OCI-M2 (cell line): ENCODE measurements around the gene RABAC1.

Experiments used
- DNase-seq: peaks from one replicate; lab custom pipeline; 2025; ENCODE audit not compliant: unreplicated experiment; lab: John Stamatoyannopoulos, UW

The RABAC1 gene

DNA sequence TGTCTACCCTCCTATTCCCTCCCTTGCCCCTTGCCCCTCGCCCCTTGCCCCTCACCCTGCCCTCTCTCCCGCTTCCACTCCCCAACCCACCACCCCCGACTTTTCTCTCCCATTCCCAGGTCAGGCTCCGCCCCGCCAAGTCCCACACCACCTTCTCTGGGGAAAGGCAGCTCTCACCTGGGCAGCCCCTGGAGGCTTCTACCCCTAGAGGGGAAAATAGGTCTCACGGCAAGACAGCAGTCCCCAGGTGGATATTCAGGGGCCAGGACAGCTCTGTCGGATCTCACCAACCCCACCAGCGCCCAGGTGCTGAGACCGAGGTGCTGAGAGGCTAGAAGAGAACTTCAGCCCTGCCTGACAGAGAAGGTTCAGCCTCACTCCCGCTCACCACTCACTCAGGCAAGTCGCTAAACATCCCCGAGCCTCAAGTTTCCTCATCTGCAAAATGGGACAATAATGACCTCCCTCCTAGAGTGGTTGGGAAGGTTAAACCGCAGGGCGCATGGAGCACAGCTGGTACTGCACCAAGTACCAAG, 29.5 kb downstream of the RABAC1 start:
- no peak for DNase-seq

GRCh38 chr19:41928754-41929535, 30.2 kb downstream of the RABAC1 start:
- no peak for DNase-seq

DNA sequence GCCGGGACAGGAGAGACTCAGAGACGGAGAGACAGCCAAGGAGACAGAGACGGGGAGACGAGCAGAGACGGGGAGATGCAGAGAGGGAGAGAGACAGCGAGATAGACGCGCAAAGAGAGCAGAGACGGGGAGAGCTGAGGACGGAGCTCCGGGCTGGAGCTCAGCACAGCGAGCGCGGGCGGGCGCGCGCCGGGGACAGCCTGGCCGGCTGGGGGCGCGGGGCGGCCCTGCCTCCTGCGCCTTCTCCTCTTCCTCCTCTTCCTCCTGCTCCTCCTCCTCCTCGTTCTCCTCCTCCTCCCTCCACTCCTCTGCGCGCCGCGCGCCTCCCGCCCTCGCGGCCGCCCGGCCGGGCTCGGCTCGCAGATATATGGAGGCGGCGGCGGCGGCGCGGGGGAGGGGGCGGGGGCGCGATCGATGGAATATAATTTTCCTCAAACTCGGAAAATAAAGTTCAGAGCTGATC, 30.9 kb downstream of the RABAC1 start, which contains the start of gene ERFL:
ERFL (minus strand) TSS at position 229 of the 463 bp plus-strand sequence. CDS start 15,530 bp downstream, outside the sequence.
- DNase-seq: no peak

DNA sequence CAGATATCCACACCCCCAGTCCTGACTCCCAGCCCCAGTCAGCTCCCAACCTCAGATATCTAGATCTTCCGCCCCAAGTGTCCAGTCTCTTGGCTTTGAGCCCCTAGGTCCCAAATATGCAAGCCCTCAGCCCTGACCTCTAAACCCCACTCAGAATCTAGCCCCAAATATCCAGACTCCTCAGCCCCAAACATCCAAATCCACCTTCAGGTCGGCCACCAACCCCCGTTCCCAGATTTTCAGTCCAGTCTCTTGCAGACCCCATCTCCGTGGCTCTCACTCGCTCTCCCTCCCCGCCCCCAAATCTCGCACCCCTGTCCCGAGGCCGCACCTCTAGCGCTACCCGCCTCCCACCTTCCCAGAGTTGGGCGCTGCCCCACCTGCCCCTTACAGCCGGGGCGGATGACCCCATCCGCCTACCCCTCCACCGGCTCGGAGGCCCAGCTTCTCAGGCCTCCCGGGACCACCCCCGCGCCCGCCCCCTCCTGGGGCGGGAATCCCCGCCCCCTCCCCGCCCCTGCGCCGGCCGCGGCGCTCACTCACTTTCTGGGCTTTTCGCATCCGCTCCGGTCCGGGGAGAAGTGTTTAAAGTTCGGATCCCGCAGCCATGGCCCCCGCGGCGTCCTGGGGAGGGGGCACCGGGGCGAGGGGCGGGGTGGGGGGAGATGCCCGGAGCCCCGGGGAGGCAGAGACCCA, 31.5 kb downstream of the RABAC1 start:
- no peak for DNase-seq

DNA sequence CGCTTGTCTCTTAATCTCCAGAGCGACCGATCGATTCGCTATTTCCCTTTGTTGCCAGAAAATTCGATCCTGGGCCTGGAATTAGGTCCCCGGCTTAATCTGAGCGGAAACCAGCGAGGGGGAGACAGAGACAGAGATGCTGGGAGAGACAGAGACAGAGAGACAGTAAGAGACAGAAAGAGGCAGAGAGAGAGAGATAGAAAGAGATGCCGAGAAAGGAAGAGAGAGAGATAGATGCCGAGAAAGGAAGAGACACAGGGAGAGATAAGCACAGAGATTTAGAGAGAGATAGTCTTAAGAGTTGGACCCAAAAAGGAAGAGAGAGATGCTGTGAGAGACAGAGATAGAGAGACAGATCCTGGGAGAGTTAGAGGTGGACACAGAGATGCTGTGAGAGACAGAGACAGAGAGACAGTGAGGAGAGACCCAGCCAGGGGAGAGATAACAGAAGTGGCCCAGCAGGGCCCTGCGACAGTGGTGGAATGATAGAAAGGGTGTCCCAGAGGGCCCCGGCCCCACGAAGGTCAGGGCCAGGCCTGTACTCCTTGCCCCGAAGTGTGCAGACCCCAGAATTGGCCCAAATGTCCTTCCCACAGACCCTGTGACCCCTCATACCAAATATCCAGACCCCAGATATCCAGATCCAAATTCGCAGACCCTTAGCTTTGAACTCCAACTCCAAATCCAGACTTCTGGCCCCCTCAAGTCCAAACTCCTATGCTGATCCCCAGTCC, 32.2 kb downstream of the RABAC1 start:
- no peak for DNase-seq

- no peak for DNase-seq
These were observed 32.9 kb downstream of the RABAC1 start for GRCh38 chr19:41926028-41926762.

DNA sequence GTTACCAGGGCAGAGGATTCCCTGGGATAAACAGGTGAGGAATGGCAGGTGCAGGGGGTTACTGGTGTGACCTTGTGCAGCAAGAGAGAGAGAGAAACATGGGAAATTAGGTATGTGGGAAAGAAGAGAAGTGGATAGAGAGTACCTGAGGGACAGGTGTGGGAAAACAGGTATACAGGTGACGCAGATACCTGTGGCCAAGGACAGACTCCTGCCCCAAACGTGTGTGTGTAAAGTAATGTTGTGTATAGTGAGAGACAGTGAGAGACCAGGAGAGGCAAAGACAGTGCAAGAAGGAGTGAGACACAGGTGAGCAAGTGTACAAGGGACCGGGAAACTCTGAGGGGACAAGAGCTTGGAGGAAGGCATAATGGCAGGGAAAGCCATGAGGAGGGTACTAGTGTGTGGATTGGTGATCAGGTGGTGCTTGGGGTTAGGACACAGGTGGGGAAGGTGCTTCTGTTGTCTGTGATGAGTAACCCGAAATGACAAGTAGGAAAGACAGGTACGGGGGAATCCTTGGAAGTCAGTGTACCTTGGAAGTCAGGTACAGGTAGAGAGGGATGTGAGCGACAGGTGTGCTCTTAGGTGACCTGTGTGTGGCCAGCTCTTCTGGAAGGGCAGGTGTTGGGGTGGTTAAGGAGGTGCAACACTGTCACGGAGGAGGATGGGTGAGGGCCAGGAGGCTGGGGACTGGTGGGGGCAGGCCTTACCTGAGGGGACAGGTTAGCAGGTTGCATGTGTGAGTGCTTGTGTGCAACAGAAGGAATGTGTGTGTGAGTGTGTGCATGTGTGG, 33.7 kb downstream of the RABAC1 start:
- no peak for DNase-seq

DNA sequence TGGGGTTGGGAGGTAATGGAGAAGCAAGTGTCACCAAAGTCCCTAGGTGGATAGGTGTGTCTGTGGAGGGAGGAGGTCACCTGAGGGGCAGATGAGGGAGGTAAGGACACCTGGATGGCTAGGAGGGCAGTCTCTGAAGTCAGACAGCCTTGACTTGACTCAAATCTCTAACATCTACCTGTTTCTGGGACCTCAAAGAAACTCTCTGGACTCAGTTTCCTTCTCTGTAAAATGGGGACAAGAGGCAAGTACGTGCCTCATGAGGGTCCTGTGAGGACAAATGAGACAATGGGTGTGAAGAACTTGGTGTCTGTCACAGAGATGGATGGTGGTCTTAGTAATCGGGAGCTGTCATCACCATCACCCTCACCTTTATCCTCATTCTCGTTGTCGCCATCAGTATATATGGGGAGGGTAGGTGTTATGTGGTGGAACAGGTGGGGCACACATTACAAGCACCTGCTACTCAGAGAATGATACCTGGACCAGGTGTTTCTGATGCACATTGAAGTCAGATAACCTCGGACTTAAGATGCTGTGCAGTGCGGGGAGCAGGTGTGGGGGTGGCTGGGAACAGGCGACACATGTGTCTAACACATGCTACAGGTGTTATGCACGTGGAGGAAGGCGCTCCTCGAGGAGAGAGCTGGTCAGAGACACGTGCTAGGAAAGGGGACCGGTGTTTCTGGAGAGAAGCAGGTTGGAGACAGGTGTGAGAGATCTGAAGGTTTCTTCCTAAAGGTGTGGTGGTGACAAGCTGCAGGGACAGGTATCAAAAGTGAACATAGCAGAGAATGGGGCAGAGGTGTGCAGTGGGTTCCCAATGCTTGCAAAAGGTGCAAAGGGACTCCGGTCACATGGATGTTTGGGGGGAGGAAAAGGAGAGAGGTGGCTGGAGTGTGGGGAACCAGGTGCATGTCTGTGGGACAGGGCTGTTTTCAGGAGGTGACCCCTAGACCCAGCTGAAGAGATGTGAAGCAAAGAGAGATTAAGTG, 34.7 kb downstream of the RABAC1 start:
- no peak for DNase-seq

DNA sequence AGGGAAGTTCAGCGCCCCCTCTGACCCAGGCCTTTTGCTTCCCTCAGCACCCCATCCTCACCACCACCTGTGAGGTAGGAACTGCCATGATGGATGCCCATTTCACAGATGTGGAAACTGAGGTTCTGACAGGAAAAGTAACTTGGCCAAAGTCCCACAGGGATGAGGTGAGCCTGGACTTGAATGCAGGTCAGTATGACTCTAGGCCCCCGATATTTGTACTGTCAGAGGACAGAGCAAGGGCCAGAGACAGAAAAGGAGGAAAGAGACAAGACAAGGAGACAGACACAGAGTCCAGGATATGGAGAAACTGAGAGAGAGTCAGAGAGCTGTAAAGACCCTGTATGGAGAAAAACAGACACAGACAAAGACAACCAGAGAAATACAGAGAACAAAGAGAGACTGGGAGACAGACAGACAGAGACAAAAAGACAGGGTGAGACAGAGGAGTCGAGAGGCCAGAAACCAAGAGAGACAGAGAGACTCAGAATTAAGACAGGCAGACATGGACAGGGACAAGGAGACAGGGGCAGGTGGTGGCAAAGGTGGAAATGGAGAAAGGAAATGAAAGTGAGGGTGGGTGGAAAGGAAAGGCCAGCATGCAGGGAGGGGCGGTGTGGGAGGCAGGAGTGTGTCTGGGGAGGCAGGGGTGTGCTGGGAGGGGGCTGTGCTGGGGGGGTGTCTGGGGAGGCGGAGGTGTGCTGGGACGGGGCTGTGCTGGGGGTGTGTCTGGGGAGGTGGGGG, 35.9 kb downstream of the RABAC1 start:
- DNase-seq: no peak

- DNase-seq: no peak
These were observed 36.5 kb downstream of the RABAC1 start for GRCh38 chr19:41922585-41922984.

GRCh38 chr19:41921577-41922576, 37.2 kb downstream of the RABAC1 start:
- no peak for DNase-seq

DNA sequence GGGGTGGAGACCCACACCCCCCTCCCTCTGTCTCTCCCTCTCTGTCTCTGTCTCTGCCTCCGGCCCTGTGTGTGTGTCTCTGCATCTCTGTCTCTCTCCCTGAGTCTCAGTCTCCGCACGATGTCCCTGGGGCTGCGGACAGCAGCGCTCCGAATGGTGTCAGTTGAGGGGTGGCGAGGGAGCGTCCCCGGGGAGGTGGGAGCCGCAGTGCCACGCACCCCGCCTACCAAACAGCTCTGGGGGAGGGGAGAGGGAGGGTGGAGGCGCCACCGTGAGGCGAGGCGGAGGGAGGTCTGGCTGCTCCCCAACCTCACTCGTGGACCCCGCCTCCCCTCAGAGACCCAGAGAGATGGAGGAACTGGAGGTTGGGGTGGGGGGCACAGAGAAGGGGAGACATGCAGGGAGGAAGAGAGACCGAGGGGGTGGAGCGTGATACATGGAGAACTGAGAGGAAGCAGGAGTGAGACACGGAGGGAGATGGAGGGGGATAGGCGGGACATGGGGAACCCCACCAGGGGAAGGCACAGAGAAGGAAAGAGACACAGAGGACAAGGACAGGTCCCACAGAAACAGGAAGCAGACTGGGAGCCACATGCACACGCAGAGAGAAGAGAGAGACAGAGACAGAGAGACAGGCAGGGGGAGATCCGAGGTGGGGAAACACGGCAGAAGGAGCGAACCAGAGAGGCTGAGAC, 38.1 kb downstream of the RABAC1 start:
- DNase-seq: no peak

DNA sequence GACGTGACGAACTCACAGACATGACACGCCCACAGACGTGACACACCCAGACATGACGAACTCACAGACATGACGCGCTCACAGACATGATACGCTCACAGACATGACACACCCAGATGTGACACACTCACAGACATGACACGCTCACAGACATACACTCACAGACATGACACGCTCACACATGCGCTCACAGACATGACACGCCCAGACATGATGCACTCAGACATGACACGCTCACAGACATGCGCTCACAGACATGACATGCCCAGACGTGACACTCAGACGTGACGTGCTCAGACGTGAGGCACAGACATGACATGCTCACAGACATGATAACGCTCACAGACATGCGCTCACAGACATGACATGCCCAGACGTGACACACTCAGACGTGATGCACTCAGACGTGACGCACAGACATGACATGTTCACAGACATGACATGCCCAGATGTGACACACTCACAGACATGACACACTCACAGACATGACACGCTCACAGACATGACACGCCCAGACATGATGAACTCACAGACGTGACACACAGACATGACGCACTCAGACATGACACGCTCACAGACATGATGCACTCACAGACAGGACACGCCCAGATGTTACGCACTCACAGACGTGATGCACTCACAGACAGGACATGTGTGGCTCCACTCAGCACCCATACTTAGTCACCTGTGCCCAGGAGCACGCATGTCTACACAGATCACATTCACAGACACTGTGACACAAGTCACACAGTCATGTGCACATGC, 39.0 kb downstream of the RABAC1 start:
- no peak for DNase-seq

GRCh38 chr19:41918653-41919244, 40.4 kb downstream of the RABAC1 start:
- no peak for DNase-seq

GRCh38 chr19:41918095-41918494, 41.0 kb downstream of the RABAC1 start:
- DNase-seq: no peak
